H1 (cell line): ENCODE data around the gene KLHL29. TPM values are rescaled to one million over a fixed set of nuclear protein-coding genes. Genes with fewer than 3 reads are reported as not detected.

Source experiments
- CTCF ChIA-PET: fragments of 300-600 bp; sonication (Branson Sonifier 250); formaldehyde crosslinking; loops from one replicate; lab custom pipeline; 2021; ENCODE audit not compliant: partially characterized antibody; lab: Charles Lee
- POLR2A ChIA-PET: fragments of 300-600 bp; sonication (Branson Sonifier 250); formaldehyde crosslinking; loops from one replicate; lab custom pipeline; 2021; ENCODE audit warnings: inconsistent platforms; ENCODE audit not compliant: partially characterized antibody; lab: Charles Lee
- DNase-seq, 2 experiments: peaks; one replicate each; pipeline versions ENCODE4 v3.0.0 to v3.0.0-alpha.2; 2010 to 2022; ENCODE audit warnings: low spot score in 2 of 2, low read depth in 1 of 2, mixed read lengths in 1 of 2
- FAIRE-seq: peaks from 2 replicates; lab custom pipeline; 2011; peaks lifted over from hg19 to GRCh38; lab: Jason Lieb, UNC
- H2AFZ ChIP-seq: 2 replicates; pipeline ENCODE4 v1.8.1; 2012; ENCODE audit warnings: low read length, inconsistent platforms
- H2AK5ac ChIP-seq: 2 replicates; pipeline ENCODE4 v1.6.1; 2013; ENCODE audit warnings: low read depth, low read length
- H2BK120ac ChIP-seq: replicated peaks from 2 replicates; pipeline ENCODE3; 2013; ENCODE audit warnings: low read depth, low read length, inconsistent platforms
- H2BK12ac ChIP-seq: 2 replicates; pipeline ENCODE4 v1.6.1; 2013; ENCODE audit warnings: low read depth, low read length
- H2BK15ac ChIP-seq: 2 replicates; pipeline ENCODE4 v1.6.1; 2013; ENCODE audit warnings: low read length
- H2BK20ac ChIP-seq: 2 replicates; pipeline ENCODE4 v1.6.1; 2013; ENCODE audit warnings: low read length
- H2BK5ac ChIP-seq: 2 replicates; pipeline ENCODE4 v1.6.1; 2013; ENCODE audit warnings: low read depth, low read length
- H3K14ac ChIP-seq: 2 replicates; pipeline ENCODE4 v1.6.1; 2013; ENCODE audit warnings: inconsistent platforms; ENCODE audit not compliant: insufficient read length
- H3K18ac ChIP-seq: 2 replicates; pipeline ENCODE4 v1.6.1; 2013; ENCODE audit warnings: low read length; ENCODE audit errors: extremely low read depth
- H3K23ac ChIP-seq: 2 replicates; pipeline ENCODE4 v1.6.1; 2013; ENCODE audit warnings: inconsistent platforms; ENCODE audit not compliant: insufficient read length
- H3K23me2 ChIP-seq: 2 replicates; pipeline ENCODE4 v1.6.1; 2013; ENCODE audit warnings: low read depth, low read length
- H3K27ac ChIP-seq: 2 replicates; pipeline ENCODE4 v1.6.1; 2011; ENCODE audit warnings: low read depth, low read length, inconsistent platforms
- H3K27me3 ChIP-seq, 4 experiments: replicated peaks in 1 of 4; 1 replicate in 1 of 4; 2 replicates in 3 of 4; pipeline versions ENCODE4 v1.6.1 to v1.8.1; 2011 to 2013; ENCODE audit warnings: low read length in 3 of 4, mild to moderate bottlenecking in 3 of 4, inconsistent platforms in 2 of 4, mixed read lengths in 2 of 4, moderate library complexity in 1 of 4; ENCODE audit not compliant: control insufficient read depth in 3 of 4, insufficient read depth in 3 of 4; ENCODE audit errors: extremely low read depth in 1 of 4
- H3K36me3 ChIP-seq, 4 experiments: 2 replicates each; pipeline versions ENCODE4 v1.6.1 to v1.8.1; 2011 to 2013; ENCODE audit warnings: mild to moderate bottlenecking in 4 of 4, low read length in 3 of 4, moderate library complexity in 2 of 4, control low read depth in 1 of 4, inconsistent platforms in 1 of 4; ENCODE audit not compliant: insufficient read depth in 4 of 4, control insufficient read depth in 2 of 4
- H3K4ac ChIP-seq: replicated peaks from 2 replicates; pipeline ENCODE3; 2013; ENCODE audit warnings: low read length, low read depth, mixed read lengths, inconsistent platforms; ENCODE audit not compliant: insufficient read length
- H3K4me1 ChIP-seq, 4 experiments: replicated peaks in 1 of 4; 1 replicate in 1 of 4; 2 replicates in 3 of 4; pipeline versions ENCODE4 v1.6.1 to v1.8.1; 2011 to 2013; ENCODE audit warnings: low read length in 3 of 4, inconsistent platforms in 2 of 4, mixed read lengths in 1 of 4; ENCODE audit not compliant: insufficient read depth in 4 of 4, control insufficient read depth in 3 of 4
- H3K4me2 ChIP-seq, 2 experiments: 2 replicates each; pipeline versions ENCODE4 v1.6.1 to v1.8.1; 2011 to 2013; ENCODE audit warnings: low read depth in 2 of 2, low read length in 2 of 2, control low read depth in 1 of 2, inconsistent platforms in 1 of 2, mild to moderate bottlenecking in 1 of 2; ENCODE audit not compliant: insufficient read depth in 1 of 2
- H3K4me3 ChIP-seq, 4 experiments: fragments of 200-600, 300-600 bp in 1 of 4; sonication (generic), shearing (Covaris generic), sonication (Bioruptor Twin) in 1 of 4; 2 replicates each; pipeline versions ENCODE4 v1.5.1 to v1.8.1; 2011 to 2016; ENCODE audit warnings: low read length in 4 of 4, low read depth in 3 of 4, control low read depth in 2 of 4, inconsistent platforms in 2 of 4, mild to moderate bottlenecking in 2 of 4, mixed read lengths in 1 of 4, moderate library complexity in 1 of 4; ENCODE audit not compliant: insufficient read depth in 2 of 4; ENCODE audit errors: extremely low read depth in 1 of 4
- H3K56ac ChIP-seq: replicated peaks from 2 replicates; pipeline ENCODE3; 2013; ENCODE audit warnings: low read depth, mild to moderate bottlenecking, mixed read lengths, low read length, inconsistent platforms; ENCODE audit not compliant: insufficient read length
- H3K79me1 ChIP-seq: 2 replicates; pipeline ENCODE4 v1.6.1; 2013; ENCODE audit warnings: low read depth, low read length, control low read depth
- H3K79me2 ChIP-seq, 2 experiments: 2 replicates each; pipeline versions ENCODE4 v1.6.1 to v1.8.1; 2012 to 2013; ENCODE audit warnings: low read length in 2 of 2, mild to moderate bottlenecking in 2 of 2, inconsistent platforms in 1 of 2; ENCODE audit not compliant: insufficient read depth in 2 of 2, control insufficient read depth in 1 of 2
- H3K9ac ChIP-seq, 4 experiments: replicated peaks in 1 of 4; 1 replicate in 1 of 4; 2 replicates in 3 of 4; pipeline versions ENCODE4 v1.6.1 to v1.8.1; 2011 to 2013; ENCODE audit warnings: low read depth in 3 of 4, low read length in 3 of 4, control low read depth in 2 of 4, mild to moderate bottlenecking in 2 of 4, moderate library complexity in 2 of 4, inconsistent platforms in 1 of 4; ENCODE audit errors: extremely low read depth in 1 of 4
- H3K9me3 ChIP-seq, 2 experiments: 2 replicates each; pipeline versions ENCODE4 v1.6.1 to v1.8.1; 2012 to 2013; ENCODE audit warnings: mild to moderate bottlenecking in 2 of 2, moderate library complexity in 2 of 2, control low read depth in 1 of 2, inconsistent platforms in 1 of 2, low read depth in 1 of 2, low read length in 1 of 2, mixed read lengths in 1 of 2; ENCODE audit not compliant: insufficient read depth in 2 of 2
- H4K20me1 ChIP-seq, 2 experiments: replicated peaks in 1 of 2; 2 replicates each; pipeline versions ENCODE3 to v1.8.1; 2011 to 2013; ENCODE audit warnings: inconsistent platforms in 2 of 2, low read length in 2 of 2, mild to moderate bottlenecking in 1 of 2; ENCODE audit not compliant: insufficient read depth in 2 of 2, control insufficient read depth in 1 of 2
- H4K5ac ChIP-seq: 2 replicates; pipeline ENCODE4 v1.6.1; 2013; ENCODE audit warnings: low read length, low read depth, mixed read lengths, inconsistent platforms; ENCODE audit not compliant: insufficient read length
- H4K8ac ChIP-seq: 2 replicates; pipeline ENCODE4 v1.8.0; 2013; ENCODE audit warnings: mild to moderate bottlenecking, moderate library complexity, low read length, inconsistent platforms; ENCODE audit not compliant: insufficient read depth; ENCODE audit errors: extremely low read depth
- H4K91ac ChIP-seq: replicated peaks from 2 replicates; pipeline ENCODE3; 2013; ENCODE audit warnings: low read length, mixed read lengths, inconsistent platforms; ENCODE audit not compliant: insufficient read length
- ASH2L ChIP-seq: fragments of 200-600, 300-600 bp; sonication (generic); IDR thresholded peaks from one replicate; pipeline ENCODE4 v1.7.1; 2017; ENCODE audit warnings: low read length
- EP300 ChIP-seq, 2 experiments: IDR thresholded peaks; 1 replicate in 1 of 2; 2 replicates in 1 of 2; pipeline ENCODE4 v1.6.1; 2011 to 2012; ENCODE audit warnings: low read depth in 2 of 2, low read length in 2 of 2, mild to moderate bottlenecking in 2 of 2, borderline replicate concordance in 1 of 2, inconsistent platforms in 1 of 2, moderate library complexity in 1 of 2
- GTF2F1 ChIP-seq: IDR thresholded peaks from 2 replicates; pipeline ENCODE4 v1.6.1; 2012; ENCODE audit warnings: low read depth, low read length, improper control_type of control experiment, borderline replicate concordance
- HDAC2 ChIP-seq, 2 experiments: fragments of 300-600 bp in 1 of 2; sonication (generic) in 1 of 2; IDR thresholded peaks; 2 replicates each; pipeline ENCODE4 v1.6.1; 2011 to 2012; ENCODE audit warnings: low read depth in 2 of 2, low read length in 2 of 2, mild to moderate bottlenecking in 2 of 2, moderate library complexity in 2 of 2, borderline replicate concordance in 1 of 2, inconsistent platforms in 1 of 2
- JUND ChIP-seq: IDR thresholded peaks from 2 replicates; pipeline ENCODE4 v1.6.1; 2011; ENCODE audit warnings: mild to moderate bottlenecking, improper control_type of control experiment, low read length
- KDM5A ChIP-seq: fragments of 200-600 bp; IDR thresholded peaks from 2 replicates; pipeline ENCODE4 v1.7.1; 2012; ENCODE audit warnings: mild to moderate bottlenecking, low read length, inconsistent platforms, mixed read lengths
- POLR2A ChIP-seq, 2 experiments: IDR thresholded peaks; 1 replicate in 1 of 2; 2 replicates in 1 of 2; pipeline ENCODE4 v1.6.1; 2011; ENCODE audit warnings: low read depth in 2 of 2, low read length in 2 of 2, mild to moderate bottlenecking in 2 of 2; ENCODE audit errors: control extremely low read depth in 1 of 2
- RXRA ChIP-seq: IDR thresholded peaks from 2 replicates; pipeline ENCODE4 v1.6.1; 2011; ENCODE audit warnings: low read depth, mild to moderate bottlenecking, low read length, moderate library complexity; ENCODE audit not compliant: insufficient read depth
- WGBS, 2 experiments: shearing (Covaris generic) in 1 of 2; methylation state at CpG; one replicate each; pipeline versions ENCODE4 v1.1.6 to v1.1.7; 2013 to 2015; ENCODE audit warnings: low lambda C conversion rate in 2 of 2, mixed read lengths in 2 of 2, inconsistent platforms in 1 of 2, low coverage in 1 of 2, missing lambda C conversion rate in 1 of 2; ENCODE audit not compliant: insufficient replicate concordance in 2 of 2, insufficient coverage in 1 of 2, insufficient read length in 1 of 2; ENCODE audit errors: extremely low coverage in 1 of 2, missing lambda C conversion rate in 1 of 2; 5-methylcytosine and 5-hydroxymethylcytosine counted together
- polyA plus RNA-seq, 7 experiments: library from polyadenylated mRNA; depleted of rRNA in 3 of 7; stranded (reverse) in 5 of 7; unstranded in 2 of 7; fragments of >200 nt in 5 of 7; fragments of 200-250 nt in 2 of 7; gene quantifications; 1 replicate in 5 of 7; 2 replicates in 1 of 7; 4 replicates in 1 of 7; pipeline versions ENCODE4 v1.2.1 to v1.2.3, GENCODE V29; 2011 to 2013; ENCODE audit warnings: missing spikeins in 2 of 7, mixed read lengths in 2 of 7
- total RNA-seq: library from RNA; stranded (reverse); fragmentation: NEBNext Ultra II Directional; extraction: Animal tissue kit (Norgen Biotek cat#: 25700); gene quantifications from 2 replicates; pipeline ENCODE4 v1.2.1, GENCODE V29; 2021
- TF ChIP-seq, protein P1 (sequence below): IDR thresholded peaks from 2 replicates; pipeline ENCODE4 v1.6.1; 2012; ENCODE audit warnings: inconsistent platforms
- TF ChIP-seq, protein P2 (sequence below): IDR thresholded peaks from 2 replicates; pipeline ENCODE4 v1.6.1; 2012; ENCODE audit warnings: inconsistent platforms
- TF ChIP-seq, protein P3 (sequence below): IDR thresholded peaks from 2 replicates; pipeline ENCODE4 v1.6.1; 2012; ENCODE audit warnings: low read length, inconsistent platforms

The KLHL29 gene
- total and polyA plus RNA-seq, 2 of the 8 experiments (the other 6 are each of a cell fraction or from before 2014, with no cell fraction given): 1.1 to 4.7 TPM

DNA sequence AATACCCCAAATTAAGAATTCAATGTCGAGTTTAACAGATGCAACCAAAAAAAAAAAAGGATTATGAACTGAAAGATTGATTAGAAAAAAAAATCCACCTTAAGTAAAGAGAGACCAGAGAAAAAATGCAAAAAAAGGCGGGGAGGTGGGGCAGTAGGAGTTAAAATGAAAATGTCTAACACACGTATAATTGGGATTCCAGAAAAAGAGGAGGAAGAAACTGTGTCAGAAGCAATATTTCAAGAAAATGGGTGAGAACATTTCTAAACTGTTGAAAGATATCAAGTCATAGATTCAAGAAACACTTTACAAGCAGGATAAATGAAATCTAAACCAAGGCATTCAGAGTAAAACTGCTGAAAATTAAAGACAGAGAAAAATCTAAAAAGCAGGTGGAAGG lies 226.9 kb downstream of the KLHL29 start:
- POLR2A ChIA-PET: no interaction called here
- no peaks in the 10 kb centered on the region for H3K79me1 ChIP-seq
- CTCF ChIA-PET: no interaction called here
- no peak overlapping the region for H3K23ac ChIP-seq
- H3K79me2 ChIP-seq: no peaks in the 10 kb centered on the region
- DNase-seq (no peak), FAIRE-seq (no peak)
- H3K27me3 ChIP-seq: no peaks in the 10 kb centered on the region
- H3K4me3 ChIP-seq: no peak overlapping the region
- H3K14ac ChIP-seq: no peak overlapping the region
- H4K5ac ChIP-seq: no peak overlapping the region
- no peak overlapping the region for H4K91ac ChIP-seq
- H3K18ac ChIP-seq: no peak overlapping the region
- H2BK12ac ChIP-seq: no peak overlapping the region
- H2AFZ ChIP-seq: no peak overlapping the region
- H2AK5ac ChIP-seq: no peak overlapping the region
- H2BK120ac ChIP-seq: no peak overlapping the region
- no peak overlapping the region for H2BK20ac ChIP-seq
- H4K20me1 ChIP-seq: no peaks in the 10 kb centered on the region
- no peak overlapping the region for H3K56ac ChIP-seq
- H3K9me3 ChIP-seq: peaks cover 6 to 9% of the 10 kb centered on the region in 2 experiments
- no peak overlapping the region for H4K8ac ChIP-seq
- H2BK5ac ChIP-seq: no peak overlapping the region
- H3K4ac ChIP-seq: no peak overlapping the region
- no peaks in the 10 kb centered on the region; a peak in 1 of 8 replicates for H3K36me3 ChIP-seq
- peaks cover 2 to 17% (median 12%) of the 10 kb centered on the region in 4 experiments for H3K4me1 ChIP-seq
- no peak overlapping the region for H3K9ac ChIP-seq
- H2BK15ac ChIP-seq: no peak overlapping the region
- H3K23me2 ChIP-seq: no peaks in the 10 kb centered on the region
- H3K4me2 ChIP-seq: no peak overlapping the region
- 91% methylated on average over 3 of the region's 3 CpGs; no CpG with 5 or more reads in 1 of the 2 experiments for WGBS, 2 experiments
- H3K27ac ChIP-seq: no peak overlapping the region
- TF ChIP-seq HDAC2 (IDR thresholded peaks at IDR 0.05; ENCODE audit: borderline replicate concordance in 1 of 2, low read depth in 2 of 2, low read length in 2 of 2): no peak
- TF ChIP-seq EP300 (IDR thresholded peaks at IDR 0.05; ENCODE audit: borderline replicate concordance in 1 of 2, low read depth in 2 of 2, low read length in 2 of 2): no peak
- no peak for TF ChIP-seq GTF2F1
- TF ChIP-seq JUND: no peak
- TF ChIP-seq KDM5A: no peak
- TF ChIP-seq, protein P1, sequence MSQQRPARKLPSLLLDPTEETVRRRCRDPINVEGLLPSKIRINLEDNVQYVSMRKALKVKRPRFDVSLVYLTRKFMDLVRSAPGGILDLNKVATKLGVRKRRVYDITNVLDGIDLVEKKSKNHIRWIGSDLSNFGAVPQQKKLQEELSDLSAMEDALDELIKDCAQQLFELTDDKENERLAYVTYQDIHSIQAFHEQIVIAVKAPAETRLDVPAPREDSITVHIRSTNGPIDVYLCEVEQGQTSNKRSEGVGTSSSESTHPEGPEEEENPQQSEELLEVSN: no peak
- TF ChIP-seq RXRA: no peak
- no peak for TF ChIP-seq POLR2A (IDR thresholded peaks at IDR 0.05; ENCODE audit: control extremely low read depth in 1 of 2, low read depth in 2 of 2, low read length in 2 of 2)
- TF ChIP-seq, protein P2, sequence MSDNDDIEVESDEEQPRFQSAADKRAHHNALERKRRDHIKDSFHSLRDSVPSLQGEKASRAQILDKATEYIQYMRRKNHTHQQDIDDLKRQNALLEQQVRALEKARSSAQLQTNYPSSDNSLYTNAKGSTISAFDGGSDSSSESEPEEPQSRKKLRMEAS: no peak
- TF ChIP-seq, protein P3, sequence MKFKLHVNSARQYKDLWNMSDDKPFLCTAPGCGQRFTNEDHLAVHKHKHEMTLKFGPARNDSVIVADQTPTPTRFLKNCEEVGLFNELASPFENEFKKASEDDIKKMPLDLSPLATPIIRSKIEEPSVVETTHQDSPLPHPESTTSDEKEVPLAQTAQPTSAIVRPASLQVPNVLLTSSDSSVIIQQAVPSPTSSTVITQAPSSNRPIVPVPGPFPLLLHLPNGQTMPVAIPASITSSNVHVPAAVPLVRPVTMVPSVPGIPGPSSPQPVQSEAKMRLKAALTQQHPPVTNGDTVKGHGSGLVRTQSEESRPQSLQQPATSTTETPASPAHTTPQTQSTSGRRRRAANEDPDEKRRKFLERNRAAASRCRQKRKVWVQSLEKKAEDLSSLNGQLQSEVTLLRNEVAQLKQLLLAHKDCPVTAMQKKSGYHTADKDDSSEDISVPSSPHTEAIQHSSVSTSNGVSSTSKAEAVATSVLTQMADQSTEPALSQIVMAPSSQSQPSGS: no peak
- TF ChIP-seq ASH2L: no peak
